Prostate gland (tissue), 2 donors: ENCODE results near the gene SOBP. TPM values are rescaled to one million over a fixed set of nuclear protein-coding genes. Genes with fewer than 3 reads are reported as not detected.

ENCODE experiments used
- DNase-seq: peaks from one replicate; pipeline ENCODE4 v3.0.0-alpha.2; 2019; ENCODE audit warnings: low spot score
- H3K27ac ChIP-seq, 2 donors: fragments of 200-600 bp; sonication (generic); 2 replicates each; pipeline ENCODE4 v1.5.1; 2017 to 2019
- H3K27me3 ChIP-seq: fragments of 200-600 bp; sonication (generic); replicated peaks from 2 replicates; pipeline ENCODE4 v1.5.1; 2019; ENCODE audit not compliant: insufficient read depth
- H3K36me3 ChIP-seq, 2 donors: fragments of 200-600 bp; sonication (generic); 1 replicate in 1 of 2; 2 replicates in 1 of 2; pipeline versions ENCODE4 v1.5.1 to v1.8.1; 2017 to 2019
- H3K4me1 ChIP-seq: fragments of 200-600 bp; sonication (generic); replicated peaks from 2 replicates; pipeline ENCODE4 v1.5.1; 2019
- H3K4me3 ChIP-seq, 2 donors: fragments of 200-600 bp; sonication (generic); 2 replicates each; pipeline ENCODE4 v1.5.1; 2017 to 2019
- H3K9me3 ChIP-seq: fragments of 200-600 bp; sonication (generic); 2 replicates; pipeline ENCODE4 v1.5.1; 2017
- POLR2A ChIP-seq: fragments of 450-650 bp; IDR thresholded peaks from one replicate; pipeline ENCODE4 v1.6.1; 2016; ENCODE audit warnings: antibody characterized with exemption, mild to moderate bottlenecking
- POLR2AphosphoS5 ChIP-seq: sonication (generic); formaldehyde crosslinking; IDR thresholded peaks from one replicate; pipeline ENCODE4 v1.6.1; 2017; ENCODE audit warnings: antibody characterized with exemption
- WGBS: methylation state at CpG from one replicate; pipeline ENCODE4 v1.1.5; 2018; 5-methylcytosine and 5-hydroxymethylcytosine counted together
- intact Hi-C: fragments of 100-400 bp; cut with DNase I; formaldehyde crosslinking; loops from one replicate; pipeline ENCODE4 v1.14.2; 2022
- total RNA-seq, 2 donors: library from RNA; depleted of rRNA; stranded (reverse); fragments of >200 nt; gene quantifications; one replicate each; pipeline ENCODE4 v1.1.0, GENCODE V29; 2016
- TF ChIP-seq, protein P1 (sequence below), 4 experiments: fragments of 200-600 bp in 2 of 4; fragments of 450-650 bp in 2 of 4; sonication (generic) in 2 of 4; IDR thresholded peaks; 1 replicate in 3 of 4; 2 replicates in 1 of 4; pipeline ENCODE4 v1.5.1; 2016 to 2019; ENCODE audit warnings: antibody characterized with exemption in 4 of 4, mild to moderate bottlenecking in 2 of 4, moderate library complexity in 2 of 4

The SOBP gene
- total RNA-seq, 2 donors from 2014 or later: 15.8 to 23.3 TPM

DNA sequence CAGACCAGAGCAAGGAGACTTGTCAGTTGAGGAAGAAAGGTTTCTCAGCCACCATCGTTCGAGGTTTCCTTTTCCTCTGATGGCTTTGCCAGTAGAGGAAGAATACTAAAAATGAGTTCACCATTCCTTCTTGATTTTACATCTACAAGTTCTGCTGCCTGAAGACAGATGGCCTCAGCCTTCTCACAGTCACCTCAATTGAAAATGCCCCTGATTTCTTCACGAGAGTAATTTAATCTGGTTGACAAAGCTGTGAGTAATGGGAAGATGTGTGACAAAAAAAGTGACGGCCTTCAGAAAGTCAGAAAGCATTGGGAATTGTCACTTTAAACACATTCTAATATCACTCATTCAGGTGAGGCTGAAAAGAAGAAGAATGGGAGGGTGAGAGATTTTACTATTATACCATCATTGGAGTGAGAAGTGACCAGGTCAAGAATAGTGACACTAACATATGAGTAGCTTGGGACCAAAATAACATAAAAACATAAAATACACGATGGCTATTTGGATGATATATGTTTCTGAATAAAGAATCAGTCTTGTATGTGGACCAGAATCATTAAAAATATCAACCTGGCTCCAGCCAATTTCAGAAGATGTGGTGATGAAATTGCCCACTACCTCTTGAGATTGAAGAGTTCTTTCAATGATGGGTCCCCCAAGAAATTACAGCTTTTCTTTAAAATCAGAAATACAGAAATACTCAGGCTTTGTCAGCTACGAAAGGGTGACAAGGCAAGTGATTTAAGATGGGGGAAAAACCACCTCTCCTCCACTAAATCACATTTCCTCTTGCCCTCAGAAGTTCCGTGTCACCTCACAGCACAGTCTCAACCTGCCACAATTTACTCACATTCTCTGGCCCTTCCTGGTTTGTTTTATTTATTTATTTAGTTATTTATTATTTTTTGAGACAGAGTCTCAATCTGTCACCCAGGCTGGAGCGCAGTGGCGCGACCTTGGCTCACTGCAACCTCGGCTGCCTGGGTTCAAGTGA is 147.7 kb downstream of the SOBP start:
- H3K36me3 ChIP-seq: no peaks in the 10 kb centered on the region
- WGBS: 92% methylated on average over 11 of the region's 11 CpGs
- H3K4me1 ChIP-seq: no peaks in the 10 kb centered on the region
- no peak for DNase-seq
- H3K27ac ChIP-seq: no peak overlapping the region
- intact Hi-C loops: no loop called here
- H3K9me3 ChIP-seq: no peaks in the 10 kb centered on the region
- H3K4me3 ChIP-seq: no peak overlapping the region
- H3K27me3 ChIP-seq: no peaks in the 10 kb centered on the region
- no peak for TF ChIP-seq POLR2A
- no peak for TF ChIP-seq POLR2AphosphoS5
- TF ChIP-seq, protein P1, sequence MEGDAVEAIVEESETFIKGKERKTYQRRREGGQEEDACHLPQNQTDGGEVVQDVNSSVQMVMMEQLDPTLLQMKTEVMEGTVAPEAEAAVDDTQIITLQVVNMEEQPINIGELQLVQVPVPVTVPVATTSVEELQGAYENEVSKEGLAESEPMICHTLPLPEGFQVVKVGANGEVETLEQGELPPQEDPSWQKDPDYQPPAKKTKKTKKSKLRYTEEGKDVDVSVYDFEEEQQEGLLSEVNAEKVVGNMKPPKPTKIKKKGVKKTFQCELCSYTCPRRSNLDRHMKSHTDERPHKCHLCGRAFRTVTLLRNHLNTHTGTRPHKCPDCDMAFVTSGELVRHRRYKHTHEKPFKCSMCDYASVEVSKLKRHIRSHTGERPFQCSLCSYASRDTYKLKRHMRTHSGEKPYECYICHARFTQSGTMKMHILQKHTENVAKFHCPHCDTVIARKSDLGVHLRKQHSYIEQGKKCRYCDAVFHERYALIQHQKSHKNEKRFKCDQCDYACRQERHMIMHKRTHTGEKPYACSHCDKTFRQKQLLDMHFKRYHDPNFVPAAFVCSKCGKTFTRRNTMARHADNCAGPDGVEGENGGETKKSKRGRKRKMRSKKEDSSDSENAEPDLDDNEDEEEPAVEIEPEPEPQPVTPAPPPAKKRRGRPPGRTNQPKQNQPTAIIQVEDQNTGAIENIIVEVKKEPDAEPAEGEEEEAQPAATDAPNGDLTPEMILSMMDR (IDR thresholded peaks at IDR 0.05): no peak

DNA sequence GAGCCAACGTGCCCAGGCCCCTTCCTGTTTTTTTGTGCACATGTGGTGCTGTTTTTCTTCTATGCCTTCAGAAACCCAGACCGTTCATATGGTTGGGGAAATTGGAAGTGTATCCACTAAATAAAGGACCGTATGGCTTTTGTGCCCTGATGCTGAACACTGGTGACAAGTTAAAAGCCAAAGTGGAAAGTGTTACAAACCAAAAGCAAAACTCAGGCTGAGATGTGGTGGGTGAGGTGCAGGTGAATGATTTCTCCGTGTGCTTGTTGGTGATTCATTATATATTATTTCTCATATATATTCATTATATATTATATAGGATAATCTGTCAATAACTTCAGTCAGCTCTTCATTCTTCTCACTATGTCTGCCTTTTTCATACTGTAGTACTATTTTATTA is 148.6 kb downstream of the SOBP start:
- H3K27ac ChIP-seq: no peak overlapping the region
- no peak for DNase-seq
- H3K36me3 ChIP-seq: no peaks in the 10 kb centered on the region
- H3K27me3 ChIP-seq: no peaks in the 10 kb centered on the region
- no peaks in the 10 kb centered on the region for H3K9me3 ChIP-seq
- 91% methylated on average over 4 of the region's 4 CpGs for WGBS
- TF ChIP-seq, protein P1 (IDR thresholded peaks at IDR 0.05): no peak
- TF ChIP-seq POLR2AphosphoS5 (no peak), POLR2A (no peak)
- no peak overlapping the region for H3K4me3 ChIP-seq
- no peaks in the 10 kb centered on the region for H3K4me1 ChIP-seq
- intact Hi-C loops: no loop called here

DNA sequence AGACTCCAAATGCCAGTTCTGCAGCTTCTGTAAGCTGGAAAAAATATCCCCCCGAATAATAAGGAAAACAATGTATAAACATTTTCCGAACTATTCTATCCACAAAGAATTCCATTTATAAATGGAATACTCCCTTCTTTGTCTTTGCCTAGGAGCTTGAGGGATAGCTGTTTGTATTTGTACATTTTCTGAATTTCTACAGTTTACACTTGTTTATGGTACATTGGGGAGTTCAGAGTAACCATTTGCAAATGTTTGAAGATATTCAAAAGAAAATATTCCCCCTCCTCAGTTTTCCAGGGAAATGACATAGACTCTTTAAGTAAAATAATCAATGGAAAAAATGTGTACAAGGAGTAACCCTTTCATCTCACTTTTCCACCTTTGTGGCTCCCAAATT is 149.6 kb downstream of the SOBP start:
- no peaks in the 10 kb centered on the region for H3K4me1 ChIP-seq
- intact Hi-C loops: no loop called here
- H3K27me3 ChIP-seq: no peaks in the 10 kb centered on the region

DNA sequence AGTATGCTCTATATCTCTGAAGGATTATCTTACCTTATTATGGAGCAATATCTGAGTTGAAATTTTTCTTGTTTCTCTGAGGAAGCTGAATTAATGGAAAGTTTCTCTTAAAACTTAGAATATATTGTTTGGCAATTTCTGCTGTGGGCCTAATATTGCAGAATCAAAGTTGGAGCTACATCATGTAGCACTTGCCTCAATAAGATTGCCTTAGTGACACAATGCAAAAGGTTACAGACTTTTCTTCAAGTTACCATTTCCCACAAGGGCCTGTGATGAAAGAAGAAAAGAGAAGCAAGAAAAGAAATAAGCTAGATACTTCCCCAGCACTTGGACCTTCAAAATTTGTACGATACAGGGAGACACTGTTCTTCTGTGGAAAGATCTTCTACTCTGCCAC is 151.2 kb downstream of the SOBP start:
- no peaks in the 10 kb centered on the region for H3K4me1 ChIP-seq
- DNase-seq: no peak
- H3K27me3 ChIP-seq: no peaks in the 10 kb centered on the region
- H3K27ac ChIP-seq: no peak overlapping the region
- intact Hi-C loops: no loop called here
- H3K4me3 ChIP-seq: no peak overlapping the region
- 71% methylated on average over 1 of the region's 1 CpG for WGBS
- TF ChIP-seq, protein P1 (IDR thresholded peaks at IDR 0.05): no peak
- TF ChIP-seq POLR2AphosphoS5: no peak
- no peak for TF ChIP-seq POLR2A
- H3K9me3 ChIP-seq: no peaks in the 10 kb centered on the region
- no peaks in the 10 kb centered on the region for H3K36me3 ChIP-seq

More for the DNA sequence above, 149.6 kb downstream of the SOBP start:
- Histone ChIP-seq H3K9me3 (no peaks in the 10 kb centered on the region), H3K36me3 (no peaks in the 10 kb centered on the region), H3K4me3 (no peak overlapping the region), H3K27ac (no peak overlapping the region)
- DNase-seq: no peak
- WGBS: 30% methylated on average over 2 of the region's 2 CpGs
- TF ChIP-seq POLR2AphosphoS5: no peak
- no peak for TF ChIP-seq POLR2A
- TF ChIP-seq, protein P1 (IDR thresholded peaks at IDR 0.05): no peak
